ENCODE measurements around the gene FAM186B. TPM values are rescaled to one million over a fixed set of nuclear protein-coding genes. Genes with fewer than 3 reads are reported as not detected.

The FAM186B gene
- total RNA-seq, 6 experiments from 2014 or later, result 0.24 to 1.4 (median 0.71) TPM

- 86% methylated on average over 6 of the region's 6 CpGs for WGBS (ENCODE audit: insufficient coverage, low coverage, low lambda C conversion rate, missing lambda C conversion rate)
- H3K27ac ChIP-seq, result no peak overlapping the region
- intact Hi-C loops (cut with DNase I), result no loop called here
- no peaks in the 10 kb centered on the region for H3K9me3 ChIP-seq
- H3K4me3 ChIP-seq, result no peak overlapping the region
- H3K4me1 ChIP-seq, result peaks cover 0 to 9% (median 4%) of the 10 kb centered on the region in 4 donors
- no peak for TF ChIP-seq POLR2A (IDR thresholded peaks at IDR 0.05)
- TF ChIP-seq, protein P1, sequence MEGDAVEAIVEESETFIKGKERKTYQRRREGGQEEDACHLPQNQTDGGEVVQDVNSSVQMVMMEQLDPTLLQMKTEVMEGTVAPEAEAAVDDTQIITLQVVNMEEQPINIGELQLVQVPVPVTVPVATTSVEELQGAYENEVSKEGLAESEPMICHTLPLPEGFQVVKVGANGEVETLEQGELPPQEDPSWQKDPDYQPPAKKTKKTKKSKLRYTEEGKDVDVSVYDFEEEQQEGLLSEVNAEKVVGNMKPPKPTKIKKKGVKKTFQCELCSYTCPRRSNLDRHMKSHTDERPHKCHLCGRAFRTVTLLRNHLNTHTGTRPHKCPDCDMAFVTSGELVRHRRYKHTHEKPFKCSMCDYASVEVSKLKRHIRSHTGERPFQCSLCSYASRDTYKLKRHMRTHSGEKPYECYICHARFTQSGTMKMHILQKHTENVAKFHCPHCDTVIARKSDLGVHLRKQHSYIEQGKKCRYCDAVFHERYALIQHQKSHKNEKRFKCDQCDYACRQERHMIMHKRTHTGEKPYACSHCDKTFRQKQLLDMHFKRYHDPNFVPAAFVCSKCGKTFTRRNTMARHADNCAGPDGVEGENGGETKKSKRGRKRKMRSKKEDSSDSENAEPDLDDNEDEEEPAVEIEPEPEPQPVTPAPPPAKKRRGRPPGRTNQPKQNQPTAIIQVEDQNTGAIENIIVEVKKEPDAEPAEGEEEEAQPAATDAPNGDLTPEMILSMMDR (IDR thresholded peaks at IDR 0.05), result no peak
- ATAC-seq (no peak), DNase-seq (no peak)
- H3K36me3 ChIP-seq, result no peaks in the 10 kb centered on the region
- H3K27me3 ChIP-seq, result no peaks in the 10 kb centered on the region
Observed at GRCh38 chr12:49626169-49626835, 20.9 kb upstream of the FAM186B start.

DNA sequence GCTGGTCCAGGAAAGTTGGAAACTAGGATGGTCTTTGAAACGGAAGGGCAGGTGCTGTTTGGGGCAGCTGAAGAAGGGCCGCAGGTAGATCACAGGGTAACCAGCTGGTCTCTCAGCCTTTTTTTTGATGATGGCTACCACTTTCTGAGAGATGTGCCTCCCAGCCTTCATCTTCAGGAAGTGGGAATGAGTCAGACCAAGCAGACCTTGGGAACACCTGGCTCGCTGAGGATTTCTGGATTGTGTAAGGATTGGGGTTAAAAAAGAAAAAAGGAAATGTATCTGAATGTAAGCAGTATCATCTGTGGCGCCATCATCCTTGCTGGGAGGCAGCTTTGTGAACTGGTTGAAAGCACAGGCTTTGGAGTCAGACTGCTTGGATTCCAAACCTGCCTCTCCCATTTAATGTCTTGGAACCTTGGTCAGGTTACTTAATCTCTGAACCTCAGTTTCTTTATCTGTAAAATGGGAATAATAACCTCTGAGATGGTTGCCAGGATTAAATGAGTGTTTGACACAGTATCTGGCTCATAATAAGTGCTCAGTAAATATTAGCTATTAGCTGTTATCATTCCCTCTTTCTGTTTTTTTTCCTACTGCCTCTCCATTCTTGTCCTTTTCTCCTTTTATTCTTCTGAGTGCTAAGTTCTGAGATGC is 19.6 kb upstream of the FAM186B start:
- Histone ChIP-seq H3K36me3 (no peaks in the 10 kb centered on the region), H3K9me3 (no peaks in the 10 kb centered on the region), H3K27ac (no peak overlapping the region), H3K27me3 (no peaks in the 10 kb centered on the region), H3K4me3 (no peak overlapping the region), H3K4me1 (peaks cover 0 to 9% (median 4%) of the 10 kb centered on the region in 4 donors)
- no peak for TF ChIP-seq POLR2A (IDR thresholded peaks at IDR 0.05)
- TF ChIP-seq, protein P1 (IDR thresholded peaks at IDR 0.05), result no peak
- intact Hi-C loops (cut with DNase I), result no loop called here
- 72% methylated on average over 4 of the region's 4 CpGs for WGBS (ENCODE audit: insufficient coverage, low coverage, low lambda C conversion rate, missing lambda C conversion rate)
- DNase-seq, result no peak
- ATAC-seq, result no peak

GRCh38 chr12:49623142-49623904 is 17.9 kb upstream of the FAM186B start, which contains the start of gene PRPF40B:
TSS of gene PRPF40B (plus strand) at chr12:49623561. CDS start at chr12:49623591, 30 bp downstream.
- H3K36me3 ChIP-seq, result no peaks in the 10 kb centered on the region
- peak within 1 kb of the TSS; percentile 35 to 87 (median 70) for H3K27ac ChIP-seq
- ATAC-seq (peak; percentile 91 to 96 (median 94)), DNase-seq (peak; percentile 91 to 92 (median 91))
- TF ChIP-seq POLR2A (IDR thresholded peaks at IDR 0.05), result peak; percentile 84
- TF ChIP-seq, protein P1 (IDR thresholded peaks at IDR 0.05), result peak; percentile 31 to 51 (median 41)
- 3% methylated on average over 30 of the region's 76 CpGs for WGBS (ENCODE audit: insufficient coverage, low coverage, low lambda C conversion rate, missing lambda C conversion rate)
- intact Hi-C loops (cut with DNase I), result no loop called here
- H3K9me3 ChIP-seq, result no peaks in the 10 kb centered on the region
- H3K4me1 ChIP-seq, result peaks cover 0 to 9% (median 4%) of the 10 kb centered on the region in 4 donors
- no peaks in the 10 kb centered on the region for H3K27me3 ChIP-seq
- H3K4me3 ChIP-seq, result peak within 1 kb of the TSS; percentile 44 to 59 (median 56)

- intact Hi-C loops (cut with DNase I), result no loop called here
- DNase-seq (peak in 1 of 3 donors; percentile 66), ATAC-seq (peak; percentile 47 to 64 (median 54))
- Histone ChIP-seq H3K4me3 (peak overlapping the region; percentile 44 to 59 (median 56)), H3K9me3 (no peaks in the 10 kb centered on the region), H3K36me3 (no peaks in the 10 kb centered on the region), H3K4me1 (peaks cover 0 to 9% (median 4%) of the 10 kb centered on the region in 4 donors), H3K27ac (peak overlapping the region; percentile 35 to 87 (median 70)), H3K27me3 (no peaks in the 10 kb centered on the region)
- WGBS (ENCODE audit: insufficient coverage, low coverage, low lambda C conversion rate, missing lambda C conversion rate), result under 1% methylated on average over 21 of the region's 22 CpGs
- TF ChIP-seq, protein P1 (IDR thresholded peaks at IDR 0.05), result no peak
- no peak for TF ChIP-seq POLR2A (IDR thresholded peaks at IDR 0.05)
Observed at GRCh38 chr12:49622501-49623141, 17.2 kb upstream of the FAM186B start.

Measured in right lobe of liver (tissue), 6 donors.